HFF-Myc (cell line): ENCODE data around the gene SPTBN4.
A peak's percentile ranks its signal among the peaks of the same experiment; 100 is the strongest.
"Not testable (repeated sequence)": the region's sequence is repeated elsewhere in the genome, so short reads cannot be mapped to it uniquely, and the experiment has no call there.

Experiments
- DNase-seq: peaks from one replicate; pipeline ENCODE4 v3.0.0-alpha.2; 2011; ENCODE audit warnings: low read depth; ENCODE audit errors: extremely low read depth
- H3K4me3 ChIP-seq: replicated peaks from 2 replicates; pipeline ENCODE4 v1.5.1; 2011; ENCODE audit warnings: low read depth, mild to moderate bottlenecking, control low read depth, low read length
- TF ChIP-seq, protein P1 (sequence below): IDR thresholded peaks from 2 replicates; pipeline ENCODE4 v1.5.1; 2012; ENCODE audit warnings: mild to moderate bottlenecking, low read depth, low read length, control low read depth; ENCODE audit errors: missing control alignments

The SPTBN4 gene

DNA sequence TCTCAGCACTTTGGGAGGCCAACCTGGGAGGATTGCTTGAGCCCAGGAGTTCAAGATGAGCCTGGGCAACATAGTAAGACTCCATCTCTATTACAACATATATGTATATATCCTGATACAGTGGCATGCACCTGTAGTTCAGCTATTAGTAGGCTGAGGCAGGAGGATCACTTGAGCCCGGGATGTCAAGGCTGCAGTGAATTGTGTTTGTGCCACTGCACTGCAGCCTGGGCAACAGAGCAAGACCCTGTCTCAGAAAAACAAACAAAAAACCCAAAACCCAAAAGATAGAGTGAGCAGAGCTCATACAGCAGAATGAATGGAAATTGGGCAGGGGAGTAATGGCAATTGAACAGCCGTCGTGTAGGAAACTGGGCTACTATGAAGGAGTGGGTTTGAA, 92.6 kb downstream of the SPTBN4 start:
- no peak overlapping the region for H3K4me3 ChIP-seq
- TF ChIP-seq, protein P1, sequence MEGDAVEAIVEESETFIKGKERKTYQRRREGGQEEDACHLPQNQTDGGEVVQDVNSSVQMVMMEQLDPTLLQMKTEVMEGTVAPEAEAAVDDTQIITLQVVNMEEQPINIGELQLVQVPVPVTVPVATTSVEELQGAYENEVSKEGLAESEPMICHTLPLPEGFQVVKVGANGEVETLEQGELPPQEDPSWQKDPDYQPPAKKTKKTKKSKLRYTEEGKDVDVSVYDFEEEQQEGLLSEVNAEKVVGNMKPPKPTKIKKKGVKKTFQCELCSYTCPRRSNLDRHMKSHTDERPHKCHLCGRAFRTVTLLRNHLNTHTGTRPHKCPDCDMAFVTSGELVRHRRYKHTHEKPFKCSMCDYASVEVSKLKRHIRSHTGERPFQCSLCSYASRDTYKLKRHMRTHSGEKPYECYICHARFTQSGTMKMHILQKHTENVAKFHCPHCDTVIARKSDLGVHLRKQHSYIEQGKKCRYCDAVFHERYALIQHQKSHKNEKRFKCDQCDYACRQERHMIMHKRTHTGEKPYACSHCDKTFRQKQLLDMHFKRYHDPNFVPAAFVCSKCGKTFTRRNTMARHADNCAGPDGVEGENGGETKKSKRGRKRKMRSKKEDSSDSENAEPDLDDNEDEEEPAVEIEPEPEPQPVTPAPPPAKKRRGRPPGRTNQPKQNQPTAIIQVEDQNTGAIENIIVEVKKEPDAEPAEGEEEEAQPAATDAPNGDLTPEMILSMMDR = no peak
- no peak for DNase-seq

- DNase-seq = no peak
- H3K4me3 ChIP-seq = no peak overlapping the region
- TF ChIP-seq, protein P1 = no peak
These were observed 93.3 kb downstream of the SPTBN4 start for GRCh38 chr19:40560092-40560507.

DNA sequence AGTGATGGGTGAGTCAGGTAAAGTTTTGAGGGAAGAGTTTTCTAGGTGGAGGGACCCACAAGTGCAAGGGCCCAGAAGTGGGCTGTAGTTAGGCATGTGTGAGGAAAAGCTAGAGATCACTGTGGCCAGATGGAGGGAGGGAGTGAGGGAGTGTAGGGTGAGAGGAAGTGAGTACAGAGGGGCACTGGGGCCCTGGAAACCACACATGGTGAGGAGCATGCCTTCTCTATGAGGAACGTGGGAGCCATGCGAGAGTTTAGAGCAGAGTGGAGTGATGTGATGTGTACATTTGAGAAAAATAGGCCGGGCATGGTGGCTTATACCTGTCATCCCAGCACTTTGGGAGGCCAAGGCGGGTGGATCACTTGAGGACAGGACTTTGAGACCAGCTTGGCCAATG, 95.1 kb downstream of the SPTBN4 start:
- no peak for DNase-seq
- TF ChIP-seq, protein P1 = no peak
- H3K4me3 ChIP-seq = no peak overlapping the region

DNA sequence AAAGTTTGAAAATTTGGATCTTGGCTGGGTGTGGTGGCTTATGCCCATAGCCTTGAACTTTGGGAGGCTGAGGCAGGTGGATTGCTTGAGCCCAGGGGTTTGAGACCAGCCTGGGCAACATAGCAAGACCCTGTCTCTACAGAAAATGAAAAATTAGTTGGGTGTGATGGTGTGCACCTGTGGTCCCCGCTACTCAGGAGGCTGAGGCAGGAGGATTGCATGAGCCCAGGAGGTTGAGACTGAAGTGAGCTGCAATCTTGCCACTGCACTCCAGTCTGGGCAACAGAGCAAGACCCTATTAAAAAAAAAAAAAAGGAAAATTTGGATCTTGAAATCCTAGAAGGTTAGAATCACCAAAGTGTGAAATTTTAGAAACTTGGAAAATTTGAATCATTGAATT, 97.7 kb downstream of the SPTBN4 start:
- not testable (repeated sequence) for DNase-seq, H3K4me3 ChIP-seq

DNA sequence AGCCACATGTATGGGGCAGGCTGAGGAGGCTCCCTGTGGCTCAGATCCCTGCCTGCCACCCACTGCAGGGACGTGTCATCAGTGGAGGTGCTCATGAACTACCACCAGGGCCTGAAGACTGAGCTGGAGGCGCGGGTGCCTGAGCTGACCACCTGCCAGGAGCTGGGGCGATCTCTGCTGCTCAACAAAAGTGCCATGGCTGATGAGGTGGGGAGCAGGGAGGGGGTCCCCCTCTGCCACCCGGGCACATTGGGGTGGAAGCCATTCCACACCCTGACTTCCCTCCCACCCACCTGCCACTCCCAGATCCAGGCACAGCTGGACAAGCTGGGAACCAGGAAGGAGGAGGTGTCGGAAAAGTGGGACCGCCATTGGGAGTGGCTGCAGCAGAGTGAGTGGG, 98.6 kb downstream of the SPTBN4 start:
- DNase-seq = no peak
- TF ChIP-seq, protein P1 = no peak
- no peak overlapping the region for H3K4me3 ChIP-seq

- TF ChIP-seq, protein P1 = no peak
- DNase-seq = no peak
- no peak overlapping the region for H3K4me3 ChIP-seq
These were observed 99.2 kb downstream of the SPTBN4 start for GRCh38 chr19:40565910-40566495.

- H3K4me3 ChIP-seq = 0 out of 2 replicates have a peak overlapping the region, but pooled peaks have one; percentile 13
- DNase-seq = no peak
- TF ChIP-seq, protein P1 = no peak
These were observed 100.4 kb downstream of the SPTBN4 start for GRCh38 chr19:40567040-40567749.
